ENCODE results near the gene OGG1. TPM values are rescaled to one million over a fixed set of nuclear protein-coding genes. Genes with fewer than 3 reads are reported as not detected.

The OGG1 gene
- total and polyA plus RNA-seq, 9 of the 15 experiments (the other 6 are each of a cell fraction or from before 2014, with no cell fraction given): 6.6 to 33.0 (median 24.4) TPM

DNA sequence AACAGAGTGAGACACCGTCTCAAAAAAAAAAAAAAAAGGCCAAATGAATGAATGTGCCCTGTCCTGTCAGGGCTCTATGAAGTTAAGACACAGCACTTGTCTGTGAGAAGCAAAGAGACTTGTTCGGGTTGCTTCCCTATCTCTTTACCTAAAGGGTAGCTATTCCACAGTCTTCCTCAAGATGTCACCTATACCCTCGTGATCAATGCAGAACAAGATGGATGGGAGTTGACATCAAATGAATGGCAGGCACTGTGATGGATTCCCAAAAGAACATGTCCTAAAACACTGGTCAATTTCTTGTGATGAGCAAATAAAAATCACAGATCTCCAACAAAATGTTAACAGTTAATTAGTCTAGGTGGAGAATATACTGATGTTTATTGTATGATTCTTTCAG, 33.0 kb downstream of the OGG1 start (continued):
- TF ChIP-seq, protein P1, sequence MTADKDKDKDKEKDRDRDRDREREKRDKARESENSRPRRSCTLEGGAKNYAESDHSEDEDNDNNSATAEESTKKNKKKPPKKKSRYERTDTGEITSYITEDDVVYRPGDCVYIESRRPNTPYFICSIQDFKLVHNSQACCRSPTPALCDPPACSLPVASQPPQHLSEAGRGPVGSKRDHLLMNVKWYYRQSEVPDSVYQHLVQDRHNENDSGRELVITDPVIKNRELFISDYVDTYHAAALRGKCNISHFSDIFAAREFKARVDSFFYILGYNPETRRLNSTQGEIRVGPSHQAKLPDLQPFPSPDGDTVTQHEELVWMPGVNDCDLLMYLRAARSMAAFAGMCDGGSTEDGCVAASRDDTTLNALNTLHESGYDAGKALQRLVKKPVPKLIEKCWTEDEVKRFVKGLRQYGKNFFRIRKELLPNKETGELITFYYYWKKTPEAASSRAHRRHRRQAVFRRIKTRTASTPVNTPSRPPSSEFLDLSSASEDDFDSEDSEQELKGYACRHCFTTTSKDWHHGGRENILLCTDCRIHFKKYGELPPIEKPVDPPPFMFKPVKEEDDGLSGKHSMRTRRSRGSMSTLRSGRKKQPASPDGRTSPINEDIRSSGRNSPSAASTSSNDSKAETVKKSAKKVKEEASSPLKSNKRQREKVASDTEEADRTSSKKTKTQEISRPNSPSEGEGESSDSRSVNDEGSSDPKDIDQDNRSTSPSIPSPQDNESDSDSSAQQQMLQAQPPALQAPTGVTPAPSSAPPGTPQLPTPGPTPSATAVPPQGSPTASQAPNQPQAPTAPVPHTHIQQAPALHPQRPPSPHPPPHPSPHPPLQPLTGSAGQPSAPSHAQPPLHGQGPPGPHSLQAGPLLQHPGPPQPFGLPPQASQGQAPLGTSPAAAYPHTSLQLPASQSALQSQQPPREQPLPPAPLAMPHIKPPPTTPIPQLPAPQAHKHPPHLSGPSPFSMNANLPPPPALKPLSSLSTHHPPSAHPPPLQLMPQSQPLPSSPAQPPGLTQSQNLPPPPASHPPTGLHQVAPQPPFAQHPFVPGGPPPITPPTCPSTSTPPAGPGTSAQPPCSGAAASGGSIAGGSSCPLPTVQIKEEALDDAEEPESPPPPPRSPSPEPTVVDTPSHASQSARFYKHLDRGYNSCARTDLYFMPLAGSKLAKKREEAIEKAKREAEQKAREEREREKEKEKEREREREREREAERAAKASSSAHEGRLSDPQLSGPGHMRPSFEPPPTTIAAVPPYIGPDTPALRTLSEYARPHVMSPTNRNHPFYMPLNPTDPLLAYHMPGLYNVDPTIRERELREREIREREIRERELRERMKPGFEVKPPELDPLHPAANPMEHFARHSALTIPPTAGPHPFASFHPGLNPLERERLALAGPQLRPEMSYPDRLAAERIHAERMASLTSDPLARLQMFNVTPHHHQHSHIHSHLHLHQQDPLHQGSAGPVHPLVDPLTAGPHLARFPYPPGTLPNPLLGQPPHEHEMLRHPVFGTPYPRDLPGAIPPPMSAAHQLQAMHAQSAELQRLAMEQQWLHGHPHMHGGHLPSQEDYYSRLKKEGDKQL (CRISPR knock-in tag; IDR thresholded peaks at IDR 0.05; ENCODE audit: borderline replicate concordance): no peak
- TF ChIP-seq RBBP5 (IDR thresholded peaks at IDR 0.05; ENCODE audit: borderline replicate concordance, insufficient read depth, low read length, poor library complexity, severe bottlenecking) (no peak), U2AF1 (optimal IDR thresholded peaks at IDR 0.05; ENCODE audit: low read depth, low read length) (no peak), YY1 (IDR thresholded peaks at IDR 0.05; ENCODE audit: borderline replicate concordance in 1 of 3, control insufficient read depth in 1 of 3, extremely low read depth in 1 of 3, insufficient read depth in 3 of 3, insufficient read length in 1 of 3, insufficient replicate concordance in 2 of 3, low read depth in 1 of 3, low read length in 2 of 3) (peak in 1 of 3 experiments; percentile 26), PBX2 (CRISPR knock-in tag; IDR thresholded peaks at IDR 0.05; ENCODE audit: low read depth) (no peak), PBX2 (tag; conservative IDR thresholded peaks at IDR 0.05; ENCODE audit: low read depth) (peak; percentile 66), CHD2 (IDR thresholded peaks at IDR 0.05; ENCODE audit: low read depth, low read length) (no peak)
